GM10266 (cell line): ENCODE measurements around the gene FOXP4.

Experiments
- DNase-seq: peaks from one replicate; pipeline ENCODE4 v3.0.0; 2012; ENCODE audit errors: extremely low spot score
- TF ChIP-seq, protein P1 (sequence below): IDR thresholded peaks from 2 replicates; pipeline ENCODE4 v1.5.1; 2012; ENCODE audit warnings: mild to moderate bottlenecking, low read depth; ENCODE audit not compliant: control insufficient read depth, insufficient read depth; ENCODE audit errors: missing control alignments

FOXP4 gene

DNA sequence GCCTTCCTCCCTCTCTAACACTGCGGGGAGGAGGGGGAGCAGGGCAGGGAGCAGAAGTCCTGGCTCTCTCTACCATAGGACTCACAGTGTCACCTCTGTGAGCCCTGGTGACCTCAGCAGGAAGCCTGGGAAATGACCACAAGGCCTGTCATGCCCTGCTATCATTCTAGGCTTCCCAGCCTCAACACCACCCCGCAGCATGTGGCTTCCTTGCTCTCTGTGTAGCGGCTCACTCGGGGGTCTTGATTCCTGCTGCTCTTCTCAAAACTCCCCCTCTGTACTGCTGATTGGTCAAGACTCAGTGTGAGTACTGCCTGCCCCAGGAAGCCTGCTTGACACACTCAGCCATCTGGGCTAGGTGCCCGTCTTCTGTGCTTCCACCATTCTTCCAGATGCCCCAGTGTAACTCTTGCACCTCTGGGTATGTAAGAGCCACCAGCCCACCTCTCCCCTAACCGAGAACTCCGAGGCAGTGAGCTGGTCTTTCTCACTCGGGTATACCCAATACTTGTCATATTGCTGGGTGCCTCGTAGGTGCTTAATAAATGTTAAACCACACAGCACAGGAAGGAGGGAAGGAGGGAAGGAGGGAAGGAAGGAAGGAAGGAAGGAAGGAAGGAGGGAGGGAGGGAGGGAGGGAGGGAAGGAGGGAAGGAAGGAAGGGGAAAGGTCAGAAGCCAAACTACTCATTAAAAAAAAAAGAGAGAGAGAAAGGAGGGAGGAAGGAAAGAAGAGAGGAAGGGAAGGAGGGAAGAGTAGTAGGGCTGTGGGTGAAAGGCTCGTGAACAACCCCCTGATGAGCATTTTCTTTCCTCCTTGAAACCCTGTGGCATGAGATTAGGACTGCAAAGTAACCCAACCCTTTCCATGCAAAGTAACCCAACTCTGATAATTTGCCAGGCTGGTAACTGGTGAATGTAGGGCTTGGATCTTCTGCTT lies 97.0 kb downstream of the FOXP4 start:
- DNase-seq = no peak
- TF ChIP-seq, protein P1, sequence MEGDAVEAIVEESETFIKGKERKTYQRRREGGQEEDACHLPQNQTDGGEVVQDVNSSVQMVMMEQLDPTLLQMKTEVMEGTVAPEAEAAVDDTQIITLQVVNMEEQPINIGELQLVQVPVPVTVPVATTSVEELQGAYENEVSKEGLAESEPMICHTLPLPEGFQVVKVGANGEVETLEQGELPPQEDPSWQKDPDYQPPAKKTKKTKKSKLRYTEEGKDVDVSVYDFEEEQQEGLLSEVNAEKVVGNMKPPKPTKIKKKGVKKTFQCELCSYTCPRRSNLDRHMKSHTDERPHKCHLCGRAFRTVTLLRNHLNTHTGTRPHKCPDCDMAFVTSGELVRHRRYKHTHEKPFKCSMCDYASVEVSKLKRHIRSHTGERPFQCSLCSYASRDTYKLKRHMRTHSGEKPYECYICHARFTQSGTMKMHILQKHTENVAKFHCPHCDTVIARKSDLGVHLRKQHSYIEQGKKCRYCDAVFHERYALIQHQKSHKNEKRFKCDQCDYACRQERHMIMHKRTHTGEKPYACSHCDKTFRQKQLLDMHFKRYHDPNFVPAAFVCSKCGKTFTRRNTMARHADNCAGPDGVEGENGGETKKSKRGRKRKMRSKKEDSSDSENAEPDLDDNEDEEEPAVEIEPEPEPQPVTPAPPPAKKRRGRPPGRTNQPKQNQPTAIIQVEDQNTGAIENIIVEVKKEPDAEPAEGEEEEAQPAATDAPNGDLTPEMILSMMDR = no peak

DNA sequence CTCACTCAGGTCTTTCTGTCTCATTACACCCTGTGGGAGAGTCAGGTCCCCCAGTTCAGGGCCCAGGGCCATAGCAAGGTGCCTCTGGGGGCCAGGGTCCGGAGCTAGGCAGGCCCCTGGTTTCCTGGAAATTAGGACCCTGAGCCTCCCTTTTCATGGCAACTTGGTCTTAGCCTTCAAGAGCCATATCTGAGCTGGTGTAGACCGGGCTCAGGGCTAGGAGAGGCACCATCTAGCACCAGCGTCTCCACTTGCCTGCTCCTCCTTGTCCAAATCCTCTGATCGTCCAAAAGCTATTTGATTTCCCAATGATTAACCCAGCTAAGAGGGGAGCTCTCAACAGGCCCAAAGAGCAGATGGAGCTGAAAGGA lies 97.7 kb downstream of the FOXP4 start:
- TF ChIP-seq, protein P1 = no peak
- DNase-seq = no peak

DNA sequence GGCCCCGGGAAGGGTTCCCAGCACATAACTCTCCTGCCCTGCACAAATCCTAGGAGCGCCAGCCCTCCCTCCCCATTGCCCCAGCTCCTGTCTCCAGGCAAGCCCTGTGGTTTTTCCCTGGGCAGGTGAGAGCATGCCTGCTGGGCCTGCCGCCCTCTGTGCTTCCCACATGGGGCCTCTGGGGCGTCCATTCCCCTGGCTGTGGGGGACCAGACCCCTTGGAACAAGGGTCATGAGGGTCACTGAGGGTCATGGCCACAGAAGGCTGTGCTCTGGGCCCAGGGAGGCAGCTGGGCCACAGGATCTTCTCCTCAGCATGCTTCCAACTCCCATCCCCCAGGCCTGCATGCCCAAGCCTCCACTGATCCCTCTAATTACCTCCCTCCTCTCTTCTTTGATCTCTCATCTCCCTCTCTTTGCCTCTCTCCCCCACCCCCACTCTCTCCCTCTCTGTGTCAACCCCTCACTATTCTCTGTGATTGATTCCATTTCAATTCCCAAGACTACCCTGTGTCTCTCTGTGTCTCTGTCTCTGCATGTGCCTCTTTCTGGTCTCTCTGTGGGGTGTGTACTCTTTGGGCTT lies 98.2 kb downstream of the FOXP4 start:
- DNase-seq = no peak
- TF ChIP-seq, protein P1 = no peak

DNA sequence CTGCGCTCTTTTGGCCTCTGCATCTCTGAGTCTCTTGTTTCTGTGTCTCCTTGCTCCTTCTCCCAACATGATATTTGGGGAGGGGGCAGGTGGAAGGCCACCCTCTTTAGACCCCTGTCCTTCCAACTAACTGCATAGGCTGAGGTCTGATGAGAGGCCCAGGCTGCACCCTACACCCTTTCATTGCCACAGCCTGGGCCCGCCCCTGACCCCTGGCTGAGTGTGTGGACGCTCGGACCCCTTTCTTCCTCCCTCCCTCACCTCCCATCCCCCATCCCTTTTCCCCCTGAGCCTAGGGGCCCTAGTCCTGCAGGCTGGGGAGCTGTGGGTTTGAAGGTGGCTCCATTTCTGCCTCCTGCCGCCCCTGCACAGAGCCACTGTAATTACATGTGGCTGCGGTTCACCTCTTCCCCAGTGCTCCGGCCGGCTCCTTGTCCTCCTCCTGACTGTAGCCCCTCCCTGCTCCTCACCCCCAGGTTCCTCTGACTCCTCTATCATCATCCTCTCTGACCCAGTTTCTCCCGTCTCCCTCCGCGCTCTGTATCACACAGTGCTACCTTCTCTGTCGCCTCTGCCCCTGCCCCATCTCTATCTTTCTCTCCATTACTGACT lies 98.9 kb downstream of the FOXP4 start:
- no peak for DNase-seq
- TF ChIP-seq, protein P1 = no peak

DNA sequence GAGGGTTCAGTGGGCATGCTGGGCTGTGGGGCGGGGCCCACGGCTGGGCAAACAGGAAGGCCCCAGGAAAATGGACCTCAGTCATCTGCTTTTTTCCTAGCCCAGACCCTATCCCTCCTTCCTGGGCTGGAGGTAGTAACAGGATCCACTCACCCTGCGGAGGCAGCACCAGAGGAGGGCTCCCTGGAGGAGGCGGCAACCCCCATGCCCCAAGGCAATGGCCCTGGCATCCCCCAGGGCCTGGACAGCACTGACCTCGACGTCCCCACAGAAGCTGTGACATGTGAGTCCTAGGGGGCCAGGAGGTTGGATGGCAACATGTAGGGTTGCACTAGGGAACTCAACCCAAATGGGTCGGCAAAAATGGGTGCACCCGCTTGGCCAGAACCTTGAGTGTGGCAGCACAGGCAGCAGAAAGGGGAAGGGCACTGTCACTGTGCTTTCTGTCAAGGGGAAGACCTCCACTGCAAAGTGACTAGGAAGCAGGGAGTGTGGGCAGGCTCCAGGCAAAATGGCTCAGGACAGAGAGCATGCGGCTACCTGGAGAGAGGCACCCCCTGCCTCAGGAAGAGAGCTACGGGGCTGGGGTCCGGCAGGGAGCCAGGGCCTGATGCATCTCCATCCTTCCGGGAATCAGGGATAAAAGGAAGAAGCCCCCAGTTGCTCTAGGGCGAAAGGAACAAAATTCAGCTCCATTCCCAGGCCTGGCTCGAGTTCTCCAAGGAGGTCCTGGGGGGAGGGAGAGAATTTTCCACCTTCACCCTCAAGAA lies 100.0 kb downstream of the FOXP4 start:
- TF ChIP-seq, protein P1 = no peak
- no peak for DNase-seq

DNA sequence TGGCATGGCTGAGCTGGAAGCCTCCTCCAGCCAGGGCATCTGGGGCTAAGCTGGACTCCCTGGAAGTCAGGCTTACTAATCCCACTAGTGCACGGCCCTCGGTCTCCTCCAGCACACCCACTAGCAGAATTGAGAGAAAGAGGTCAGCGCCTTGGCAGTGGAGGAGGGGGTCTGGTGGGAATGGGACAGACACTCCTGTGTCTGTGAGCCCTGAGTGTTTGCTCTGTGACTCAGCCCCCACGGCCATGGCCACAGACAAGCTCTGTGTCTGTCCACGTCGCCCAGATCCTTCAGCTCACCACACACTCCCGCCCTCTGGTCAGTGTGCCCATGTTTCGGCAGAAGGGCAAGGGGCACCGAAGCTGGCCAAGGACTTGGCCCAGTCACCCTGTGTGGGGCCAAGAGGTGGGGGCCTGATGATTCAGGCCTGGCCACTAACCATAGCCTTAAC lies 100.9 kb downstream of the FOXP4 start:
- no peak for DNase-seq
- TF ChIP-seq, protein P1 = no peak
